GM12873 (cell line): ENCODE results near the gene PRPF6.

Source experiments
- CTCF ChIP-seq: IDR thresholded peaks from 2 replicates; pipeline ENCODE4 v1.5.1; 2012; ENCODE audit warnings: low read depth, mild to moderate bottlenecking, moderate library complexity, low read length, control low read depth; ENCODE audit not compliant: insufficient read depth; ENCODE audit errors: missing control alignments

Gene PRPF6

GRCh38 chr20:64003960-64004725 lies 23.2 kb downstream of the PRPF6 start:
- TF ChIP-seq CTCF = no peak

- TF ChIP-seq CTCF = no peak
Measured at GRCh38 chr20:64005394-64005793, 24.5 kb downstream of the PRPF6 start.

GRCh38 chr20:64006490-64006889 lies 25.6 kb downstream of the PRPF6 start:
- no peak for TF ChIP-seq CTCF

GRCh38 chr20:64006902-64007301 lies 26.0 kb downstream of the PRPF6 start:
- TF ChIP-seq CTCF = no peak

- no peak for TF ChIP-seq CTCF
Measured at GRCh38 chr20:64009811-64010387, 29.0 kb downstream of the PRPF6 start.

GRCh38 chr20:64010711-64011237 lies 29.8 kb downstream of the PRPF6 start:
- no peak for TF ChIP-seq CTCF

- no peak for TF ChIP-seq CTCF
Measured at GRCh38 chr20:64011366-64011779, 30.4 kb downstream of the PRPF6 start.
